PC-3 (cell line): ENCODE measurements around the gene MYO3B. TPM values are rescaled to one million over a fixed set of nuclear protein-coding genes. Genes with fewer than 3 reads are reported as not detected.

Experiments used
- ATAC-seq: fragments of 200-7000 bp; cut with Tn5 transposase; 2 replicates; pipeline ENCODE4 v1.9.1; 2020; ENCODE audit warnings: mild to moderate bottlenecking, moderate library complexity
- BruUV-seq: library from RNA; stranded (reverse); fragments of 400-500 nt; replicated peaks from 2 replicates; lab custom pipeline; 2021; lab: Mats Ljungman, UMichigan
- CTCF ChIA-PET: fragments of 300-600 bp; sonication (Branson Sonifier 250); formaldehyde crosslinking; loops from one replicate; lab custom pipeline; 2022; ENCODE audit warnings: antibody characterized with exemption; lab: Charles Lee
- POLR2A ChIA-PET: fragments of 300-600 bp; sonication (Branson Sonifier 250); formaldehyde crosslinking; loops from one replicate; lab custom pipeline; 2022; ENCODE audit warnings: antibody characterized with exemption; ENCODE audit not compliant: unreplicated experiment; lab: Charles Lee
- DNase-seq: peaks from one replicate; pipeline ENCODE4 v3.0.0-alpha.2; 2015
- H2AFZ ChIP-seq: fragments of 300-600 bp; sonication (generic); 2 replicates; pipeline ENCODE4 v1.6.0; 2016; ENCODE audit warnings: antibody characterized with exemption, low read length
- H3F3A ChIP-seq: fragments of 300-600 bp; sonication (generic); one replicate; pipeline ENCODE4 v1.6.0; 2017; ENCODE audit warnings: antibody characterized with exemption, low read length, control low read depth, mild to moderate bottlenecking; ENCODE audit not compliant: unreplicated experiment
- H3K27ac ChIP-seq: fragments of 300-600 bp; sonication (generic); 2 replicates; pipeline ENCODE4 v1.5.1; 2016; ENCODE audit warnings: mild to moderate bottlenecking, low read length
- H3K27me3 ChIP-seq: fragments of 300-600 bp; sonication (generic); 2 replicates; pipeline ENCODE4 v1.6.1; 2016; ENCODE audit warnings: low read length, mixed read lengths
- H3K36me3 ChIP-seq: fragments of 300-600 bp; sonication (generic); 2 replicates; pipeline ENCODE4 v1.6.1; 2016; ENCODE audit warnings: low read depth, mixed run types, low read length, mixed read lengths
- H3K4me1 ChIP-seq: fragments of 300-600 bp; sonication (generic); 2 replicates; pipeline ENCODE4 v1.5.1; 2016; ENCODE audit warnings: low read length; ENCODE audit not compliant: insufficient read depth
- H3K4me2 ChIP-seq: fragments of 300-600 bp; sonication (generic); 2 replicates; pipeline ENCODE4 v1.6.0; 2016; ENCODE audit warnings: low read length
- H3K4me3 ChIP-seq: fragments of 300-600 bp; sonication (generic); 2 replicates; pipeline ENCODE4 v1.5.1; 2016; ENCODE audit warnings: mild to moderate bottlenecking, low read length, mixed read lengths
- H3K79me2 ChIP-seq: fragments of 300-600 bp; sonication (generic); 2 replicates; pipeline ENCODE4 v1.6.1; 2017; ENCODE audit warnings: low read length, mixed read lengths
- H3K9ac ChIP-seq: fragments of 300-600 bp; sonication (generic); 2 replicates; pipeline ENCODE4 v1.6.0; 2016; ENCODE audit warnings: mild to moderate bottlenecking, low read length
- H3K9me2 ChIP-seq: fragments of 300-600 bp; sonication (generic); replicated peaks from 2 replicates; pipeline ENCODE4 v1.6.1; 2016; ENCODE audit warnings: mixed run types, low read length, mixed read lengths
- H3K9me3 ChIP-seq: fragments of 300-600 bp; sonication (generic); 2 replicates; pipeline ENCODE4 v1.6.1; 2016; ENCODE audit warnings: low read length, mixed read lengths
- H4K20me1 ChIP-seq: fragments of 300-600 bp; sonication (generic); 2 replicates; pipeline ENCODE4 v1.6.1; 2016; ENCODE audit warnings: low read length, mixed read lengths
- EZH2 ChIP-seq: fragments of 300-600 bp; sonication (generic); IDR thresholded peaks from one replicate; pipeline ENCODE4 v1.6.1; 2017; ENCODE audit warnings: antibody characterized with exemption, mild to moderate bottlenecking, low read length; ENCODE audit not compliant: unreplicated experiment
- EZH2phosphoT487 ChIP-seq: fragments of 300-600 bp; sonication (generic); IDR thresholded peaks from 2 replicates; pipeline ENCODE4 v1.6.1; 2018; ENCODE audit warnings: mild to moderate bottlenecking, antibody characterized with exemption, low read length, borderline replicate concordance
- intact Hi-C: fragments of 100-400 bp; cut with micrococcal nuclease; formaldehyde crosslinking; loops from 2 replicates; pipeline ENCODE4 v1.9.0; 2023
- total RNA-seq: library from RNA; depleted of rRNA; stranded (reverse); fragments of >200 nt; gene quantifications from 2 replicates; pipeline ENCODE4 v1.2.3, GENCODE V29; 2014
- TF ChIP-seq, protein P1 (sequence below): fragments of 300-600 bp; sonication (generic); conservative IDR thresholded peaks from 2 replicates; pipeline ENCODE4 v1.5.1; 2017; ENCODE audit warnings: antibody characterized with exemption, low read depth, mild to moderate bottlenecking, low read length

The MYO3B gene
- total RNA-seq, 1 experiment from 2014 or later, result 1.1 TPM

- Histone ChIP-seq H3K4me3 (peak overlapping the region; percentile 7; the same call in 1 of the 2 replicates), H2AFZ (peak overlapping the region; percentile 31; the same call in 1 of the 2 replicates), H3K9ac (no peak overlapping the region), H3F3A (no peaks in the 10 kb centered on the region), H3K79me2 (no peaks in the 10 kb centered on the region), H3K4me2 (peak overlapping the region; percentile 36), H3K9me2 (no peaks in the 10 kb centered on the region), H3K9me3 (no peaks in the 10 kb centered on the region), H3K4me1 (peaks cover 9% of the 10 kb centered on the region; the same call in 1 of the 2 replicates), H4K20me1 (no peaks in the 10 kb centered on the region), H3K36me3 (no peaks in the 10 kb centered on the region), H3K27ac (no peak overlapping the region), H3K27me3 (no peaks in the 10 kb centered on the region)
- intact Hi-C loops, result no loop called here
- BruUV-seq, result no TSS peak
- ChIA-PET POLR2A (no interaction called here), CTCF (no interaction called here)
- no peak for TF ChIP-seq EZH2
- TF ChIP-seq, protein P1, sequence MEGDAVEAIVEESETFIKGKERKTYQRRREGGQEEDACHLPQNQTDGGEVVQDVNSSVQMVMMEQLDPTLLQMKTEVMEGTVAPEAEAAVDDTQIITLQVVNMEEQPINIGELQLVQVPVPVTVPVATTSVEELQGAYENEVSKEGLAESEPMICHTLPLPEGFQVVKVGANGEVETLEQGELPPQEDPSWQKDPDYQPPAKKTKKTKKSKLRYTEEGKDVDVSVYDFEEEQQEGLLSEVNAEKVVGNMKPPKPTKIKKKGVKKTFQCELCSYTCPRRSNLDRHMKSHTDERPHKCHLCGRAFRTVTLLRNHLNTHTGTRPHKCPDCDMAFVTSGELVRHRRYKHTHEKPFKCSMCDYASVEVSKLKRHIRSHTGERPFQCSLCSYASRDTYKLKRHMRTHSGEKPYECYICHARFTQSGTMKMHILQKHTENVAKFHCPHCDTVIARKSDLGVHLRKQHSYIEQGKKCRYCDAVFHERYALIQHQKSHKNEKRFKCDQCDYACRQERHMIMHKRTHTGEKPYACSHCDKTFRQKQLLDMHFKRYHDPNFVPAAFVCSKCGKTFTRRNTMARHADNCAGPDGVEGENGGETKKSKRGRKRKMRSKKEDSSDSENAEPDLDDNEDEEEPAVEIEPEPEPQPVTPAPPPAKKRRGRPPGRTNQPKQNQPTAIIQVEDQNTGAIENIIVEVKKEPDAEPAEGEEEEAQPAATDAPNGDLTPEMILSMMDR, result no peak
- ATAC-seq (no peak), DNase-seq (no peak)
These were observed 190.4 kb downstream of the MYO3B start for GRCh38 chr2:170368370-170368769.

GRCh38 chr2:170369228-170369627 is 191.3 kb downstream of the MYO3B start:
- H2AFZ ChIP-seq, result no peak overlapping the region
- H3K4me1 ChIP-seq, result peaks cover 12% of the 10 kb centered on the region
- no peak overlapping the region for H3K27ac ChIP-seq
- H3F3A ChIP-seq, result no peaks in the 10 kb centered on the region
- no peaks in the 10 kb centered on the region for H3K79me2 ChIP-seq
- ChIA-PET POLR2A (no interaction called here), CTCF (interaction anchor here (0.6 to 1.4 kb wide), 2 partner anchors 8 to 157 kb away, joined by 3 to 5 read pairs; no protein-coding TSS in a partner anchor)
- no peak overlapping the region for H3K4me3 ChIP-seq
- H3K9ac ChIP-seq, result no peak overlapping the region
- H4K20me1 ChIP-seq, result no peaks in the 10 kb centered on the region
- intact Hi-C loops, result no loop called here
- BruUV-seq, result no TSS peak
- TF ChIP-seq EZH2, result no peak
- TF ChIP-seq, protein P1, result no peak
- no peak for TF ChIP-seq EZH2phosphoT487
- DNase-seq (no peak), ATAC-seq (no peak)
- no peaks in the 10 kb centered on the region for H3K27me3 ChIP-seq
- H3K9me2 ChIP-seq, result no peaks in the 10 kb centered on the region
- no peak overlapping the region for H3K4me2 ChIP-seq
- H3K9me3 ChIP-seq, result no peaks in the 10 kb centered on the region
- no peaks in the 10 kb centered on the region for H3K36me3 ChIP-seq

DNA sequence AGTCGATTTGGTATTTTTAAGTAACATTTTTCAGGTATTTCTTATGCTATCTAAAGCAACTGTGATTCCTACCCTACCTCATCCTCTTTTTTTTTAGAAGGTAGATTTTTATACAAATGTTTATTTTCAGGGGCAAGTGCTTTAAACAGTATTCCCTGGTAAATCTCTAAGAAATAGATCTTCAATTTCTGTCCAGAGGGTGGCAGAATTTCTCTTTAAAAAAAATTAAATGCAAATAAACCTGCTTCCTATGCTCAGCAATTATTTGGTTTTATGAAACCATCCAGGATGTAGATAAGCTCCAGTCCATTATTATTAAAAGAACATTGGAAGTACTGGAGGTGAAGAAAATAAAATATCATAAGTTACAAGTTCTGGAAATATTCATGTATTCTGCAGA is 191.9 kb downstream of the MYO3B start:
- peak; percentile 79 for DNase-seq

More for the DNA sequence above, 191.9 kb downstream of the MYO3B start:
- Histone ChIP-seq H3K9ac (no peak overlapping the region), H3K79me2 (no peaks in the 10 kb centered on the region), H3K9me3 (no peaks in the 10 kb centered on the region), H3K4me1 (peaks cover 18% of the 10 kb centered on the region), H3K9me2 (no peaks in the 10 kb centered on the region), H3K4me2 (no peak overlapping the region), H3K27ac (no peak overlapping the region), H3F3A (peaks cover 2% of the 10 kb centered on the region), H3K4me3 (no peak overlapping the region), H3K36me3 (no peaks in the 10 kb centered on the region), H3K27me3 (no peaks in the 10 kb centered on the region), H2AFZ (no peak overlapping the region), H4K20me1 (no peaks in the 10 kb centered on the region)
- 0 out of 2 replicates have a peak, but pooled peaks have one; percentile 32 for ATAC-seq
- ChIA-PET POLR2A (no interaction called here), CTCF (interaction anchor here (0.6 to 1.4 kb wide), 6 partner anchors 9 to 599 kb away, joined by 3 to 6 read pairs (median 4); no protein-coding TSS in a partner anchor)
- BruUV-seq, result no TSS peak
- intact Hi-C loops, result loop anchor here (1.0 to 10.0 kb wide), 4 partner anchors 25 to 505 kb away; no protein-coding TSS in a partner anchor
- no peak for TF ChIP-seq EZH2phosphoT487
- TF ChIP-seq, protein P1, result peak; percentile 62
